PC-3 (cell line): ENCODE measurements around the gene MCL1.

Experiments used
- EZH2 ChIP-seq: fragments of 300-600 bp; sonication (generic); IDR thresholded peaks from one replicate; pipeline ENCODE4 v1.6.1; 2017; ENCODE audit warnings: antibody characterized with exemption, mild to moderate bottlenecking, low read length; ENCODE audit not compliant: unreplicated experiment
- EZH2phosphoT487 ChIP-seq: fragments of 300-600 bp; sonication (generic); IDR thresholded peaks from 2 replicates; pipeline ENCODE4 v1.6.1; 2018; ENCODE audit warnings: mild to moderate bottlenecking, antibody characterized with exemption, low read length, borderline replicate concordance
- TF ChIP-seq, protein P1 (sequence below): fragments of 300-600 bp; sonication (generic); conservative IDR thresholded peaks from 2 replicates; pipeline ENCODE4 v1.5.1; 2017; ENCODE audit warnings: antibody characterized with exemption, low read depth, mild to moderate bottlenecking, low read length

DNA sequence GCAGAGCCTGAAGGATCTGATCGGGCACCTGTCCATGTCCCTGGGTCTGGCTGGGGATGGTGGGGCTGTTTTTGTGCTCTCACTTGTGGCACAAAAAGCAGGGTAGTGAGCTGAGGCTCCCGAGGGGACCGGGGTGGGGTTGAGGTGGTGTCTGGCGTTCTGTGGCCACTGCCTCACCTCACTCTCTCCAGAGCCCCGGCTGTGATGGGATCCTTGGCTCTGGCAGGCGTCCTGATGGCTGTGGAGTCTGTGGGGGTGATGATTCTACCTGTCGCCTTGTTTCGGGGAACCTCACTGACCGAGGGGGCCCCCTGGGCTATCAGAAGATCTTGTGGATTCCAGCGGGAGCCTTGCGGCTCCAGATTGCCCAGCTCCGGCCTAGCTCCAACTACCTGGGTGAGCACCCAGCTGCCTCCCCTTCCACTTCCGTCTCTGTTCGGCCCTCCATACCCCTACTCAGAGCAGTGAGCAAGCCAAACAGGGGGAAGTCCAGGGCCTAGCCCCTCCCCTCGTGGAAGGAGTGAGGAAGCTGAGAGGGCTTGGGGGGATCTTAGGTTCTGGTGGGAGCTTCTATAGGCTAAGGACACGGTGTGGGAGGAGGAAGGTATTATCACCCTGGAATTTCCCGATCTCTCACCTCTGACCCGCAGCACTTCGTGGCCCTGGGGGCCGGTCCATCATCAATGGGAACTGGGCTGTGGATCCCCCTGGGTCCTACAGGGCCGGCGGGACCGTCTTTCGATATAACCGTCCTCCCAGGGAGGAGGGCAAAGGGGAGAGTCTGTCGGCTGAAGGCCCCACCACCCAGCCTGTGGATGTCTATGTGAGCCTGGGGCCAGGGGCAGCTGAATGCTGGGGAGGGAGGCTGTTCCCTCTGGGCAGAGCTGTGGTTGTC is 23.2 kb downstream of the MCL1 start:
- TF ChIP-seq EZH2 (no peak), EZH2phosphoT487 (no peak)
- TF ChIP-seq, protein P1, sequence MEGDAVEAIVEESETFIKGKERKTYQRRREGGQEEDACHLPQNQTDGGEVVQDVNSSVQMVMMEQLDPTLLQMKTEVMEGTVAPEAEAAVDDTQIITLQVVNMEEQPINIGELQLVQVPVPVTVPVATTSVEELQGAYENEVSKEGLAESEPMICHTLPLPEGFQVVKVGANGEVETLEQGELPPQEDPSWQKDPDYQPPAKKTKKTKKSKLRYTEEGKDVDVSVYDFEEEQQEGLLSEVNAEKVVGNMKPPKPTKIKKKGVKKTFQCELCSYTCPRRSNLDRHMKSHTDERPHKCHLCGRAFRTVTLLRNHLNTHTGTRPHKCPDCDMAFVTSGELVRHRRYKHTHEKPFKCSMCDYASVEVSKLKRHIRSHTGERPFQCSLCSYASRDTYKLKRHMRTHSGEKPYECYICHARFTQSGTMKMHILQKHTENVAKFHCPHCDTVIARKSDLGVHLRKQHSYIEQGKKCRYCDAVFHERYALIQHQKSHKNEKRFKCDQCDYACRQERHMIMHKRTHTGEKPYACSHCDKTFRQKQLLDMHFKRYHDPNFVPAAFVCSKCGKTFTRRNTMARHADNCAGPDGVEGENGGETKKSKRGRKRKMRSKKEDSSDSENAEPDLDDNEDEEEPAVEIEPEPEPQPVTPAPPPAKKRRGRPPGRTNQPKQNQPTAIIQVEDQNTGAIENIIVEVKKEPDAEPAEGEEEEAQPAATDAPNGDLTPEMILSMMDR: no peak
